ENCODE data around the gene TMEM82. TPM values are rescaled to one million over a fixed set of nuclear protein-coding genes. Genes with fewer than 3 reads are reported as not detected.
A peak's percentile ranks its signal among the peaks of the same experiment; 100 is the strongest.

The TMEM82 gene
- total RNA-seq, 4 donors from 2014 or later = not detected

- WGBS, 2 donors = 20% methylated on average over 1 of the region's 7 CpGs; no CpG with 5 or more reads in 1 of the 2 donors
- Histone ChIP-seq H3K27ac (peak overlapping the region in 1 of 4 donors; percentile 16), H3K36me3 (peaks cover 58 to 76% (median 65%) of the 10 kb centered on the region in 3 donors)
Observed at GRCh38 chr1:15732686-15733081, 9.6 kb upstream of the TMEM82 start.

GRCh38 chr1:15733218-15733725 lies 9.0 kb upstream of the TMEM82 start:
- no peak for DNase-seq
- H3K4me3 ChIP-seq = no peak overlapping the region
- 17 to 59% methylated on average over 1 to 8 of the region's 11 CpGs for WGBS, 2 donors
- H3K36me3 ChIP-seq = peaks cover 54 to 70% (median 59%) of the 10 kb centered on the region in 3 donors
- no peaks in the 10 kb centered on the region for H3K9me3 ChIP-seq
- no peaks in the 10 kb centered on the region for H3K27me3 ChIP-seq
- no peak for TF ChIP-seq POLR2A (IDR thresholded peaks at IDR 0.05)
- TF ChIP-seq CTCF (IDR thresholded peaks at IDR 0.05) = no peak
- H3K27ac ChIP-seq = peak overlapping the region in 1 of 4 donors; percentile 16
- intact Hi-C loops (cut with DNase I) = no loop called here
- H3K4me1 ChIP-seq = peaks cover 27 to 59% (median 35%) of the 10 kb centered on the region in 3 donors

More at GRCh38 chr1:15732686-15733081, 9.6 kb upstream of the TMEM82 start:
- no peaks in the 10 kb centered on the region for H3K27me3 ChIP-seq
- no peaks in the 10 kb centered on the region for H3K9me3 ChIP-seq
- no peak overlapping the region for H3K4me3 ChIP-seq
- intact Hi-C loops (cut with DNase I) = no loop called here
- DNase-seq = no peak
- H3K4me1 ChIP-seq = peaks cover 27 to 53% (median 35%) of the 10 kb centered on the region in 3 donors
- TF ChIP-seq CTCF (IDR thresholded peaks at IDR 0.05) = no peak
- TF ChIP-seq POLR2A (IDR thresholded peaks at IDR 0.05) = no peak

- no peak for DNase-seq
- WGBS, 2 donors = 90 to 94% methylated on average over 7 to 12 of the region's 27 CpGs
Observed at GRCh38 chr1:15733726-15734226, 8.5 kb upstream of the TMEM82 start.

GRCh38 chr1:15734296-15734695 lies 8.0 kb upstream of the TMEM82 start:
- WGBS, 2 donors = 73 to 90% methylated on average over 3 to 4 of the region's 13 CpGs
- Histone ChIP-seq H3K27ac (peak overlapping the region in 1 of 4 donors; percentile 75), H3K4me1 (peaks cover 27 to 62% (median 35%) of the 10 kb centered on the region in 3 donors), H3K4me3 (no peak overlapping the region), H3K36me3 (peaks cover 44 to 60% (median 49%) of the 10 kb centered on the region in 3 donors), H3K27me3 (no peaks in the 10 kb centered on the region), H3K9me3 (no peaks in the 10 kb centered on the region)
- intact Hi-C loops (cut with DNase I) = no loop called here
- no peak for DNase-seq
- TF ChIP-seq CTCF (IDR thresholded peaks at IDR 0.05) = no peak

More at GRCh38 chr1:15733726-15734226, 8.5 kb upstream of the TMEM82 start:
- Histone ChIP-seq H3K9me3 (no peaks in the 10 kb centered on the region), H3K27ac (no peak overlapping the region), H3K4me1 (peaks cover 27 to 62% (median 35%) of the 10 kb centered on the region in 3 donors), H3K27me3 (no peaks in the 10 kb centered on the region), H3K4me3 (no peak overlapping the region), H3K36me3 (peaks cover 48 to 65% (median 54%) of the 10 kb centered on the region in 3 donors)
- intact Hi-C loops (cut with DNase I) = no loop called here
- TF ChIP-seq CTCF (IDR thresholded peaks at IDR 0.05) (no peak), POLR2A (IDR thresholded peaks at IDR 0.05) (no peak)

GRCh38 chr1:15734901-15735300 lies 7.4 kb upstream of the TMEM82 start:
- peak overlapping the region; percentile 50 to 75 (median 68) for H3K27ac ChIP-seq

More at GRCh38 chr1:15734901-15735300, 7.4 kb upstream of the TMEM82 start:
- WGBS, 2 donors = 60 to 67% methylated on average over 2 to 4 of the region's 17 CpGs
- H3K9me3 ChIP-seq = no peaks in the 10 kb centered on the region
- no peak overlapping the region for H3K4me3 ChIP-seq
- H3K36me3 ChIP-seq = peaks cover 41 to 54% (median 43%) of the 10 kb centered on the region in 3 donors
- no peak for DNase-seq
- TF ChIP-seq POLR2A (IDR thresholded peaks at IDR 0.05) (no peak), CTCF (IDR thresholded peaks at IDR 0.05) (no peak)
- peaks cover 27 to 62% (median 35%) of the 10 kb centered on the region in 3 donors for H3K4me1 ChIP-seq
- H3K27me3 ChIP-seq = no peaks in the 10 kb centered on the region
- intact Hi-C loops (cut with DNase I) = no loop called here

Measured in esophagus squamous epithelium (tissue), 5 donors.